Right lung (tissue), 5 donors: Measurements from ENCODE around the gene HMGCS2. TPM values are rescaled to one million over a fixed set of nuclear protein-coding genes. Genes with fewer than 3 reads are reported as not detected.
A peak's percentile ranks its signal among the peaks of the same experiment; 100 is the strongest.
"Not testable (repeated sequence)": the region's sequence is repeated elsewhere in the genome, so short reads cannot be mapped to it uniquely, and the experiment has no call there.

Source experiments
- DNase-seq, 2 donors: peaks; one replicate each; pipeline ENCODE4 v3.0.0-alpha.2; 2013
- polyA plus RNA-seq, 5 donors: library from polyadenylated mRNA; unstranded; fragments of 120-200 nt; gene quantifications; one replicate each; pipeline versions ENCODE4 v1.2.1 to v1.2.3, GENCODE V29; 2013; ENCODE audit warnings: inconsistent platforms in 1 of 5, low replicate concordance in 1 of 5; ENCODE audit not compliant: insufficient read length in 5 of 5, insufficient read depth in 1 of 5

Gene HMGCS2
- polyA plus RNA-seq, 5 donors: 0.35 to 2.8 (median 0.53) TPM

- no peak for DNase-seq
Measured at GRCh38 chr1:119731741-119732430, 36.8 kb downstream of the HMGCS2 start.

- DNase-seq: no peak
Measured at GRCh38 chr1:119731060-119731459, 37.6 kb downstream of the HMGCS2 start.

- DNase-seq: no peak
Measured at GRCh38 chr1:119729044-119729443, 39.7 kb downstream of the HMGCS2 start.

GRCh38 chr1:119727991-119728390 is 40.7 kb downstream of the HMGCS2 start:
- DNase-seq: no peak

GRCh38 chr1:119725626-119726025 is 43.1 kb downstream of the HMGCS2 start:
- DNase-seq: no peak

GRCh38 chr1:119724611-119725218 is 44.0 kb downstream of the HMGCS2 start:
- no peak for DNase-seq

GRCh38 chr1:119721896-119722295 is 46.8 kb downstream of the HMGCS2 start:
- DNase-seq: no peak

GRCh38 chr1:119720866-119721440 is 47.8 kb downstream of the HMGCS2 start:
- DNase-seq: no peak

GRCh38 chr1:119718972-119719371 is 49.7 kb downstream of the HMGCS2 start:
- DNase-seq: no peak

GRCh38 chr1:119718409-119718808 is 50.3 kb downstream of the HMGCS2 start:
- no peak for DNase-seq

- no peak for DNase-seq
Measured at GRCh38 chr1:119715542-119715941, 53.2 kb downstream of the HMGCS2 start.

- DNase-seq: no peak
Measured at GRCh38 chr1:119714583-119714982, 54.1 kb downstream of the HMGCS2 start.

- DNase-seq: peak; percentile 21 to 31
Measured at GRCh38 chr1:119713749-119714456, 54.8 kb downstream of the HMGCS2 start.

- peak in 1 of 2 donors; percentile 21 for DNase-seq
Measured at GRCh38 chr1:119713039-119713748, 55.5 kb downstream of the HMGCS2 start.

- peak; percentile 81 to 85 for DNase-seq
Measured at GRCh38 chr1:119712342-119713038, 56.2 kb downstream of the HMGCS2 start.

- DNase-seq: peak; percentile 75 to 81
Measured at GRCh38 chr1:119711804-119712341, 56.8 kb downstream of the HMGCS2 start, which contains the start of gene PHGDH. Gene PHGDH (plus strand): TSS chr1:119711934. CDS start chr1:119712023, 89 bp downstream.

GRCh38 chr1:119711356-119711803 is 57.3 kb downstream of the HMGCS2 start:
- not testable (repeated sequence) for DNase-seq

- not testable (repeated sequence) for DNase-seq
Measured at GRCh38 chr1:119706599-119706998, 62.1 kb downstream of the HMGCS2 start.

- DNase-seq: no peak
Measured at GRCh38 chr1:119703666-119704450, 64.8 kb downstream of the HMGCS2 start.

GRCh38 chr1:119702384-119702783 is 66.3 kb downstream of the HMGCS2 start:
- DNase-seq: no peak
